Measurements from ENCODE around the gene ARID4B. TPM values are rescaled to one million over a fixed set of nuclear protein-coding genes. Genes with fewer than 3 reads are reported as not detected.

Gene ARID4B
- polyA plus RNA-seq, 1 donor (not counting 4 experiments of a cell fraction or from before 2014, with no cell fraction given) = 12.7 TPM

- H4K20me1 ChIP-seq (ENCODE audit: control insufficient read depth, extremely low read depth, insufficient read depth, low read length) = peaks cover 6% of the 10 kb centered on the region
- H2AFZ ChIP-seq (ENCODE audit: control insufficient read depth, low read length) = no peak overlapping the region
Measured at GRCh38 chr1:235293322-235293942, 34.5 kb downstream of the ARID4B start.

DNA sequence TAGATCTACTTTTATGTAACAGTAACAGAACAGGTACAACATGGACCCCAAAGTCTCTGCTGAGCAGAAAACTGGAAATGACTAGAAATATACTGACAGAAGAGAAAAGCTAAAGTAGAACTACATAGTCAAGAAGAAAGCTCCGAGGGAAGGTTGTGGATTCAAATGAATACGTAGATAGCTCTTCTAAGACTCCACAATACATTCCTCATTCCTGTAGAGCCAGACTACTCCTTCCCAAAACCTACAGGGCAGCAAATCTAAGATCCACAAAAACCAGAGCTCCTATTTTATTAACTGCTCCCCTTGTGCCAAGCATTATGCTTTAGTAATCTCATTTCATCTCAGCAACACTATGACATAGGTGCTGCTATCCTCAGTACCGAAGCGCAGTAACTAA lies 35.2 kb downstream of the ARID4B start:
- Histone ChIP-seq H3K9me3 (ENCODE audit: control insufficient read depth, low read depth, low read length) (no peaks in the 10 kb centered on the region), H4K20me1 (ENCODE audit: control insufficient read depth, extremely low read depth, insufficient read depth, low read length) (peaks cover 3% of the 10 kb centered on the region), H3K27ac (ENCODE audit: control insufficient read depth, insufficient read depth, low read length) (no peak overlapping the region), H3K79me2 (ENCODE audit: control insufficient read depth, insufficient read depth, low read length) (peaks cover 88% of the 10 kb centered on the region), H3K4me1 (ENCODE audit: control insufficient read depth, extremely low read depth, insufficient read depth, low read length) (no peaks in the 10 kb centered on the region), H3K4me3 (ENCODE audit: control insufficient read depth in 2 of 3, extremely low read depth in 1 of 3, insufficient read depth in 2 of 3, low read depth in 1 of 3, low read length in 3 of 3) (no peak overlapping the region), H3K36me3 (ENCODE audit: control insufficient read depth in 2 of 2, extremely low read depth in 1 of 2, insufficient read depth in 2 of 2, low read length in 2 of 2) (no peaks in the 10 kb centered on the region), H3K27me3 (ENCODE audit: control insufficient read depth, extremely low read depth, insufficient read depth, low read length) (no peaks in the 10 kb centered on the region), H3K9ac (ENCODE audit: control insufficient read depth, extremely low read depth, insufficient read depth, low read length) (no peak overlapping the region), H2AFZ (ENCODE audit: control insufficient read depth, low read length) (no peak overlapping the region), H3K4me2 (ENCODE audit: control insufficient read depth, extremely low read depth, insufficient read depth, low read depth, low read length) (no peak overlapping the region), H3K9me1 (ENCODE audit: control insufficient read depth, extremely low read depth, insufficient read depth, low read length) (peaks cover 4% of the 10 kb centered on the region)
- TF ChIP-seq EZH2 (IDR thresholded peaks at IDR 0.05; ENCODE audit: low read length) = no peak
- TF ChIP-seq, protein P1, sequence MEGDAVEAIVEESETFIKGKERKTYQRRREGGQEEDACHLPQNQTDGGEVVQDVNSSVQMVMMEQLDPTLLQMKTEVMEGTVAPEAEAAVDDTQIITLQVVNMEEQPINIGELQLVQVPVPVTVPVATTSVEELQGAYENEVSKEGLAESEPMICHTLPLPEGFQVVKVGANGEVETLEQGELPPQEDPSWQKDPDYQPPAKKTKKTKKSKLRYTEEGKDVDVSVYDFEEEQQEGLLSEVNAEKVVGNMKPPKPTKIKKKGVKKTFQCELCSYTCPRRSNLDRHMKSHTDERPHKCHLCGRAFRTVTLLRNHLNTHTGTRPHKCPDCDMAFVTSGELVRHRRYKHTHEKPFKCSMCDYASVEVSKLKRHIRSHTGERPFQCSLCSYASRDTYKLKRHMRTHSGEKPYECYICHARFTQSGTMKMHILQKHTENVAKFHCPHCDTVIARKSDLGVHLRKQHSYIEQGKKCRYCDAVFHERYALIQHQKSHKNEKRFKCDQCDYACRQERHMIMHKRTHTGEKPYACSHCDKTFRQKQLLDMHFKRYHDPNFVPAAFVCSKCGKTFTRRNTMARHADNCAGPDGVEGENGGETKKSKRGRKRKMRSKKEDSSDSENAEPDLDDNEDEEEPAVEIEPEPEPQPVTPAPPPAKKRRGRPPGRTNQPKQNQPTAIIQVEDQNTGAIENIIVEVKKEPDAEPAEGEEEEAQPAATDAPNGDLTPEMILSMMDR (optimal IDR thresholded peaks at IDR 0.05 in 1 of 3, IDR thresholded peaks at IDR 0.05 in 1 of 3, conservative IDR thresholded peaks at IDR 0.05 in 1 of 3; ENCODE audit: extremely low read depth in 1 of 3, insufficient read depth in 2 of 3, low read length in 3 of 3) = no peak
- FAIRE-seq (no peak), DNase-seq (ENCODE audit: low read depth, low spot score) (no peak)
- dilution Hi-C loops (cut with MboI; ENCODE audit: extremely low pct_ligation_motif_present, low sequenced_read_pairs) = no loop called here

More at GRCh38 chr1:235293322-235293942, 34.5 kb downstream of the ARID4B start:
- Histone ChIP-seq H3K9me1 (ENCODE audit: control insufficient read depth, extremely low read depth, insufficient read depth, low read length) (peaks cover 4% of the 10 kb centered on the region), H3K4me3 (ENCODE audit: control insufficient read depth in 2 of 3, extremely low read depth in 1 of 3, insufficient read depth in 2 of 3, low read depth in 1 of 3, low read length in 3 of 3) (no peak overlapping the region), H3K4me1 (ENCODE audit: control insufficient read depth, extremely low read depth, insufficient read depth, low read length) (no peaks in the 10 kb centered on the region), H3K27ac (ENCODE audit: control insufficient read depth, insufficient read depth, low read length) (no peak overlapping the region), H3K9me3 (ENCODE audit: control insufficient read depth, low read depth, low read length) (no peaks in the 10 kb centered on the region), H3K36me3 (ENCODE audit: control insufficient read depth in 2 of 2, extremely low read depth in 1 of 2, insufficient read depth in 2 of 2, low read length in 2 of 2) (no peaks in the 10 kb centered on the region), H3K9ac (ENCODE audit: control insufficient read depth, extremely low read depth, insufficient read depth, low read length) (no peak overlapping the region), H3K27me3 (ENCODE audit: control insufficient read depth, extremely low read depth, insufficient read depth, low read length) (no peaks in the 10 kb centered on the region), H3K79me2 (ENCODE audit: control insufficient read depth, insufficient read depth, low read length) (peaks cover 87% of the 10 kb centered on the region), H3K4me2 (ENCODE audit: control insufficient read depth, extremely low read depth, insufficient read depth, low read depth, low read length) (no peak overlapping the region)
- DNase-seq (ENCODE audit: low read depth, low spot score) (no peak), FAIRE-seq (no peak)
- dilution Hi-C loops (cut with MboI; ENCODE audit: extremely low pct_ligation_motif_present, low sequenced_read_pairs) = no loop called here
- no peak for TF ChIP-seq EZH2 (IDR thresholded peaks at IDR 0.05; ENCODE audit: low read length)
- TF ChIP-seq, protein P1 (optimal IDR thresholded peaks at IDR 0.05 in 1 of 3, IDR thresholded peaks at IDR 0.05 in 1 of 3, conservative IDR thresholded peaks at IDR 0.05 in 1 of 3; ENCODE audit: extremely low read depth in 1 of 3, insufficient read depth in 2 of 3, low read length in 3 of 3) = no peak

Measured in keratinocyte (primary cell).